AG20443 (cell line): Measurements from ENCODE around the gene FCHO1.
"Not testable (repeated sequence)": the region's sequence is repeated elsewhere in the genome, so short reads cannot be mapped to it uniquely, and the experiment has no call there.

ENCODE experiments used
- DNase-seq: peaks from one replicate; pipeline ENCODE4 v3.0.0; 2012; ENCODE audit warnings: low spot score, mixed read lengths

Gene FCHO1

DNA sequence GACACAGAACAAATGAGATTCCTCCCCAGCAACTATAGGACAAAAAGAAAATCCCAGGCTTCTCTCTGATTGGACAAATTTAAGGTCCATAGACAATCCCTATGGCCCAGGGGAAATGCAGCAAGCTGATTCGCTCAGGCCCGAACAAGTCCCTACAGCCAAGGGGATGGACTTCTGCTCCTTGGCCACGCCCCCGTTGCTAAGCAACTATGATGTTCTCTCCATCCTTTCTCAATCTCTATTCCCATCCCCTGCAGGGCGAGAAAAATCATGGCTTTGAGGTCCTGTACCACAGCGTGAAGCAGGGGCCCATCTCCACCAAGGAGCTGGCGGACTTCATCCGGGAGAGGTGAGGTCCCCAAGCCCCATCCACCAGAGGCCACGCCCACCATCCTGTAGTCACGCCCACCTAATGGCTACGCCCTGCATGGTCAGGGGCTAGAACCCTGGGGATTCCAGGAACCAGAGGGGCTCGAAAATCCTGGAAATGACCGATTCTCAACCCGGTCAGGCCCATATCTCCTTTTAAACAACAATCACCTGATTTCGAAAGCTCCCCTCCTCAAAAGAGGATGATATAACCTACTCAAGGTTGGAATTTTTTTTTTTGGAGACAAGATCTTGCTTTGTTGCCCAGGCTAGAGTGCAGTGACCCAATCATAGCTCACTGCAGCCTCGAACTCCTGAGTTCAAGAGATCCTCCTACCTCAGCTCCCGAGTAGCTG lies 11.4 kb downstream of the FCHO1 start:
- DNase-seq: peak; percentile 54

GRCh38 chr19:17764348-17764747 lies 13.1 kb downstream of the FCHO1 start:
- no peak for DNase-seq

DNA sequence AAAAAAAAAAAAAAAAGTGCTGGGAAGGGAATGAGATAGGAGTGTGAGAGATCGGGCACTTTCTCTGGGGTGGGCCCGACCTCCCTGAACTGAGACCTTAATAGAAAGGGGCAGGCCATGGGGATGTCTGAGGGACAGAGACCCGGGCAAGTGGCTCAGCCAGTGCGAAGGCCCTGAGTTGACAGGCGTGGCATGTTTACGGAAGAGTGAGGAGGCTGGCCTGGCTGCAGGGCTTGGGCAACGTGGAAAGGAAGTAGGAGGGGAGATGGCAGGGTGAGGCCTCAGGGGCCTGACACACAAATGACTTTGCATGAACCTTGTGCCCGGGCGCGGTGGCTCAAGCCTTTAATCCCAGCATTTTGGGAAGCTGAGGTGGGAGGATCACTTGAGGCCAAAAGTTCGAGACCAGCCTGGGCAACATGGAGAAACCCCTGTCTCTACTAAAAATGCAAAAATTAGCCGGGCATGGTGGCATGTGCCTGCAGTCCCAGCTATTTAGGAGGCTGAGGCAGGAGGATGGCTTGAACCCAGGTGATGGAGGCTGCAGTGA lies 13.9 kb downstream of the FCHO1 start:
- no peak for DNase-seq

GRCh38 chr19:17766543-17767131 lies 15.4 kb downstream of the FCHO1 start:
- DNase-seq: peak; percentile 86

- no peak for DNase-seq
These were observed 16.3 kb downstream of the FCHO1 start for GRCh38 chr19:17767559-17767958.

GRCh38 chr19:17770613-17771012 lies 19.3 kb downstream of the FCHO1 start:
- DNase-seq: no peak

- DNase-seq: no peak
These were observed 20.9 kb downstream of the FCHO1 start for GRCh38 chr19:17772172-17772571.

DNA sequence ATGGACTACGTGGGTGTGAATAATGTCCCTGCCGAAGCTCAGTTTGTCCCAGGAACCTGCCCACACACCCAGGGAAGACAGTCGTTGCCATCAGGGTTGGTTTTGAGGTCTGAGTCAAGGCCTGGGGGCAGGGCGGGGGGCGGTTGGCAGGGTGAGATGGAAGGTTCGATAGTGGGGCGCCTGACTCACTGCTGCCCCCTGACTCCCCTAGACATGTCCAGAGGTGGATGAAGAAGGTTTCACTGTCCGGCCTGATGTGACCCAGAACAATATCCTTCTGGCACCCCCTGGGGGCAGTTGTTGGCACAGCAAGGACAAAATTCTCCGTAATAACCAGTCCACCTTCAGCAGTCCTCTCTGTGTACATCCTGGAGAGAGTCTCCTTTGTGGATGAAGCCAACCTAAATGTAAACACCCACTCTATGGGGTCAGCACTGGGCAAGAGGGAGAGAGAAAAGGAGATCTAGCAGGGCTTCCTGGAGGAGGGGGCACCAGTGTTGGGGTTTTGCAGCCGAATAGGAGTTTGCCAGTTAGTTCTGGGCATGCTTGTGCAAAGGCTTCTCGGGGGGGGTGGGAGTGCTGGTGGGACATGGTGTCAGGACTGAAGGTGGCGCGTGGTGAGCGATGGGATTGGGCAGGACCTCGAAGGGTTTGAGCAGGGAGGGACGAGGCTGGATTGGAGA lies 24.1 kb downstream of the FCHO1 start:
- peak; percentile 63 for DNase-seq

- DNase-seq: peak; percentile 50
These were observed 24.9 kb downstream of the FCHO1 start for GRCh38 chr19:17775991-17776803.

GRCh38 chr19:17777840-17778239 lies 26.6 kb downstream of the FCHO1 start:
- DNase-seq: not testable (repeated sequence)

DNA sequence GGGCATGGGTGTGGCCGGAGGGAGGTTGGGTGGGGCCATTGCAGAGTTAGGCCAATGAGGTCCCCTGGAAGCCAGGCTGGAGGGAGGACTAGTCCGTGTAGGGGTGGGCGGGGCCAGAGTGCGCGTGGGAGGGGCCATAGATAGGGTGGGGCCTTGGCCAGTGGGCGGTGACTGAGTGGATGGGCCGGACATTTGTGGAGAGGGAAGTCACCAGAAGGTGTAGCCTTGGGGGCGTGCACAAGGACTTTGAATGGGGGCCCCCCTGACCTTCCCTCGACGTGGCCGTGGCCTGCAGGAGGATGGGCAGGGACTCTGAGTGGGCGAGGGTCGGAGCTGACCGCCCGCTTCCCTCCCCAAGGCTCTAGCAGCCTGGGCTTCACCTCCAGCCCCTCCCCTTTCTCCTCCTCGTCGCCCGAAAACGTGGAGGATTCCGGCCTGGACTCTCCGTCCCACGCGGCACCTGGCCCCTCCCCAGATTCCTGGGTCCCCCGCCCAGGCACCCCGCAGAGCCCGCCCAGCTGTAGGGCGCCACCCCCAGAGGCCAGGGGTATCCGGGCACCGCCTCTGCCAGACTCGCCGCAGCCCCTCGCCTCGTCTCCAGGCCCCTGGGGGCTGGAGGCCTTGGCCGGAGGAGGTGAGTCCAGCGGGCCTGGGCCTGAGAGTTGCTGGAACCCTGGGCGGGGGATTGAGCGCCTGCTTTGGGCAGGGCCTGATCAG lies 27.1 kb downstream of the FCHO1 start:
- peak; percentile 70 for DNase-seq

DNA sequence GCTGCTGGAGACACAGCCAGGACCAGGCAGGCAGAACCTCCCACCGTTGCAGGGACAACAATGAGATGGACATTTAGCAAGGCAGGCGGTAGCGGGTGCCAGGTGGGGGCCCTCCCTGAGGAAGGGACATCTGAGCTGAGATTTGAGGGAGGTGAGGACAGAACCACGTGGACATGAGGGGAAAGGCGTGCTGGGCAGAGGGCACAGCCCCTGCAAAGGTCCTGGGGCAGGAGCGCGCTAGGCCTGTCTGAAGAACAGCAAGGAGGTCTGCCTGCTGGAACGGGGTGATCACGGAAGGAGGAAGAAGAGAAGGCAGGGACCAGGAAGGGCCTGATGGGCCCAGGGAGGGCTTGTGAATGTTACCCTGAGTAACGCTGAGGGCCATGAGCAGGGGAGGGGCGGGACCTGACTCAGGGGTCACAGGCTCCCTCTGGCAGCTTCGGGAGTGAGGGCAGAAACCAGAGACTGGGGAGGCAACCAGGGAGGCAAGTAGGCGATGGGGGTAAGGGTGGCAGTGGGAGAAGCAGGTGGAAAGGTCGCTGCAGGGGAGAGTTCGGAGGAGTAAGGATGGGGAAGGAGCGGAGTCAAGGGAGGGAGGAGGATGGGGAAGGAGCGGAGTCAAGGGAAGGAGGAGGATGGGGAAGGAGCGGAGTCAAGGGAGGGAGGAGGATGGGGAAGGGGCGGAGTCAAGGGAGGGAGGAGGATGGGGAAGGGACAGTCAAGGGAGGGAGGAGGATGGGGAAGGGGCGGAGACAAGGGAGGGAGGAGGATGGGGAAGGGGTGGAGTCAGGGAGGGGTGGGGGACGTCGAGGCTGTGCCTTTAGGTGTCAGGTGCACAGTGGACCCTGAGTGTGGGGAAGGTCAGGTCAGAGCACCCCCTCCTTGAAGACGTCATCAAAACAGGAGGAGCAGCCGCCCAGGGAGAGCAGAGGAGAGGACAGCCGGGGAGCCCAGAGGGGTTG lies 28.0 kb downstream of the FCHO1 start:
- DNase-seq: peak; percentile 27

GRCh38 chr19:17780781-17781180 lies 29.5 kb downstream of the FCHO1 start:
- no peak for DNase-seq

DNA sequence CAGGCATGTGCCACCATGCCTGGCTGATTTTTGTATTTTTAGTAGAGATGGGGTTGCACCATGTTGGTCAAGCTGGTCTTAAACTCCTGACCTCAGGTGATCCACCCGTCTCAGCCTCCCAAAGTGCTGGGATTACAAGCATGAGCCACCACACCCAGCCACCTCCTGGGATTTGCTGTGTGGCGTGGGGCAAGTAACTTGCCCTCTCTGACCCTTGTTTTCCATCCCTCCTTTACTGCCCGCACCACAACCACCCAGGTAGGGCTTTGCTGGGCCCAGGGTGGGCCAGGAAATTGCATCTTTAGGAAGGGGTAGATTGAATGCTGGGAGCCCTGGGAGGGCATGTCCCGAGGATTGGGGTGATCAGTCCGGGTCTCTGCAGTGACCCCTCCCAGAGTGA lies 32.4 kb downstream of the FCHO1 start:
- DNase-seq: not testable (repeated sequence)

GRCh38 chr19:17784201-17785008 lies 33.1 kb downstream of the FCHO1 start:
- peak; percentile 84 for DNase-seq

- no peak for DNase-seq
These were observed 36.1 kb downstream of the FCHO1 start for GRCh38 chr19:17787274-17787913.

- DNase-seq: no peak
These were observed 37.4 kb downstream of the FCHO1 start for GRCh38 chr19:17788632-17789031.

- DNase-seq: no peak
These were observed 38.9 kb downstream of the FCHO1 start for GRCh38 chr19:17790059-17790780.
